OCI-LY1 (cell line): ENCODE results near the gene ZNF804B.

ENCODE experiments used
- CTCF ChIP-seq: fragments of 200-600 bp; sonication (generic), shearing (Covaris generic); IDR thresholded peaks from 2 replicates; pipeline ENCODE4 v1.5.1; 2017; ENCODE audit warnings: mild to moderate bottlenecking, antibody characterized with exemption, low read length, moderate library complexity, mixed read lengths
- EZH2 ChIP-seq: fragments of 200-600 bp; sonication (generic), shearing (Covaris generic); IDR thresholded peaks from 2 replicates; pipeline ENCODE4 v1.8.0; 2017; ENCODE audit warnings: borderline replicate concordance, mixed run types, mild to moderate bottlenecking, antibody characterized with exemption, low read length, moderate library complexity, mixed read lengths

- TF ChIP-seq CTCF, result no peak
- TF ChIP-seq EZH2, result no peak
Measured at GRCh38 chr7:89023206-89023605, 263.7 kb downstream of the ZNF804B start.
